Endothelial cell of umbilical vein (primary cell): ENCODE measurements around the gene YTHDF1. TPM values are rescaled to one million over a fixed set of nuclear protein-coding genes. Genes with fewer than 3 reads are reported as not detected.

Source experiments
- BruUV-seq: library from RNA; stranded (reverse); fragments of 400-500 nt; replicated peaks from 2 replicates; lab custom pipeline; 2021; lab: Mats Ljungman, UMichigan
- CTCF ChIA-PET: fragments of 300-600, 350-600 bp; sonication (Branson Sonifier 250); formaldehyde crosslinking; loops from one replicate; lab custom pipeline; 2021; ENCODE audit warnings: antibody characterized with exemption, inconsistent platforms; lab: Charles Lee
- POLR2A ChIA-PET: fragments of 300-600, 350-600 bp; sonication (Branson Sonifier 250); formaldehyde crosslinking; loops from one replicate; lab custom pipeline; 2021; ENCODE audit warnings: antibody characterized with exemption, inconsistent platforms; lab: Charles Lee
- DNase-seq: peaks from one replicate; pipeline ENCODE4 v3.0.0-alpha.2; 2011; ENCODE audit warnings: low read depth, low spot score
- FAIRE-seq: peaks from 2 replicates; lab custom pipeline; 2011; peaks lifted over from hg19 to GRCh38; lab: Jason Lieb, UNC
- H2AFZ ChIP-seq: 2 replicates; pipeline ENCODE4 v1.6.0; 2012; ENCODE audit warnings: low read depth, low read length, control low read depth, inconsistent platforms
- H3K27ac ChIP-seq: 2 replicates; pipeline ENCODE4 v1.5.1; 2011; ENCODE audit warnings: low read depth, mild to moderate bottlenecking, control low read depth, low read length, moderate library complexity; ENCODE audit not compliant: insufficient read depth
- H3K27me3 ChIP-seq, 2 experiments: 2 replicates each; pipeline versions ENCODE4 v1.6.0 to v1.6.1; 2011; ENCODE audit warnings: low read length in 2 of 2, mixed read lengths in 1 of 2; ENCODE audit not compliant: control insufficient read depth in 2 of 2, insufficient read depth in 2 of 2
- H3K36me3 ChIP-seq, 2 experiments: 2 replicates in 1 of 2; 3 replicates in 1 of 2; pipeline ENCODE4 v1.5.1; 2011; ENCODE audit warnings: low read length in 2 of 2, mild to moderate bottlenecking in 1 of 2, moderate library complexity in 1 of 2; ENCODE audit not compliant: control insufficient read depth in 2 of 2, insufficient read depth in 2 of 2; ENCODE audit errors: extremely low read depth in 1 of 2
- H3K4me1 ChIP-seq: 3 replicates; pipeline ENCODE4 v1.5.1; 2011; ENCODE audit warnings: mild to moderate bottlenecking, low read length; ENCODE audit not compliant: control insufficient read depth, insufficient read depth; ENCODE audit errors: extremely low read depth
- H3K4me2 ChIP-seq: 2 replicates; pipeline ENCODE4 v1.6.1; 2011; ENCODE audit warnings: low read length, control low read depth, mixed read lengths; ENCODE audit not compliant: insufficient read depth
- H3K4me3 ChIP-seq, 3 experiments: fragments of 200-600 bp in 1 of 3; sonication (generic), shearing (Covaris generic) in 1 of 3; replicated peaks in 1 of 3; 2 replicates each; pipeline ENCODE4 v1.5.1; 2011 to 2016; ENCODE audit warnings: control low read depth in 3 of 3, low read length in 3 of 3, mild to moderate bottlenecking in 2 of 3, inconsistent platforms in 1 of 3, low read depth in 1 of 3, moderate library complexity in 1 of 3; ENCODE audit not compliant: insufficient read depth in 1 of 3
- H3K79me2 ChIP-seq: 2 replicates; pipeline ENCODE4 v1.6.0; 2012; ENCODE audit warnings: low read length, inconsistent platforms; ENCODE audit not compliant: control insufficient read depth, insufficient read depth
- H3K9ac ChIP-seq: replicated peaks from 2 replicates; pipeline ENCODE3; 2011; ENCODE audit warnings: low read length, control low read depth; ENCODE audit not compliant: insufficient read depth; ENCODE audit errors: extremely low read depth
- H3K9me1 ChIP-seq: replicated peaks from 3 replicates; pipeline ENCODE4 v1.6.0; 2011; ENCODE audit warnings: mild to moderate bottlenecking, low read length; ENCODE audit not compliant: control insufficient read depth, insufficient read depth; ENCODE audit errors: extremely low read depth
- H3K9me3 ChIP-seq: replicated peaks from 2 replicates; pipeline ENCODE4 v1.5.1; 2012; ENCODE audit warnings: low read length, inconsistent platforms; ENCODE audit not compliant: control insufficient read depth, insufficient read depth
- H4K20me1 ChIP-seq: replicated peaks from 2 replicates; pipeline ENCODE3; 2011; ENCODE audit warnings: mild to moderate bottlenecking, low read length; ENCODE audit not compliant: control insufficient read depth, insufficient read depth; ENCODE audit errors: extremely low read depth
- CTCF ChIP-seq, 2 donors: IDR thresholded peaks; 1 replicate in 1 of 2; 2 replicates in 1 of 2; pipeline ENCODE4 v1.5.1; 2011; ENCODE audit warnings: low read length in 2 of 2, mild to moderate bottlenecking in 2 of 2, moderate library complexity in 2 of 2, control low read depth in 1 of 2, inconsistent platforms in 1 of 2, low read depth in 1 of 2; ENCODE audit not compliant: insufficient read depth in 1 of 2; ENCODE audit errors: extremely low read depth in 1 of 2
- EZH2 ChIP-seq: IDR thresholded peaks from 2 replicates; pipeline ENCODE4 v1.6.1; 2012; ENCODE audit warnings: borderline replicate concordance, low read depth, mild to moderate bottlenecking, moderate library complexity, low read length, inconsistent platforms; ENCODE audit not compliant: severe bottlenecking
- FOS ChIP-seq: IDR thresholded peaks from 2 replicates; pipeline ENCODE4 v1.6.1; 2011; ENCODE audit warnings: mild to moderate bottlenecking, low read length, moderate library complexity, borderline replicate concordance; ENCODE audit not compliant: insufficient read depth
- JUN ChIP-seq: IDR thresholded peaks from 2 replicates; pipeline ENCODE4 v1.6.1; 2011; ENCODE audit warnings: borderline replicate concordance, low read depth; ENCODE audit not compliant: insufficient read length, insufficient read depth
- MAX ChIP-seq: IDR thresholded peaks from 2 replicates; pipeline ENCODE4 v1.6.1; 2011; ENCODE audit not compliant: insufficient read depth, insufficient read length
- MYC ChIP-seq: IDR thresholded peaks from one replicate; pipeline ENCODE4 v1.6.1; 2011; ENCODE audit warnings: mild to moderate bottlenecking, low read depth, low read length
- POLR2A ChIP-seq: IDR thresholded peaks from 2 replicates; pipeline ENCODE4 v1.6.1; 2012; ENCODE audit warnings: low read depth, mild to moderate bottlenecking, control low read depth, low read length
- POLR2AphosphoS5 ChIP-seq: IDR thresholded peaks from 2 replicates; pipeline ENCODE4 v1.6.1; 2012; ENCODE audit warnings: low read depth, mild to moderate bottlenecking, control low read depth, low read length, moderate library complexity; ENCODE audit not compliant: insufficient read depth
- dilution Hi-C: fragments of 300-500 bp; cut with MboI; formaldehyde crosslinking; loops from one replicate; pipeline ENCODE4 v1.15.0; 2019; ENCODE audit warnings: low sequenced_read_pairs; ENCODE audit not compliant: extremely low pct_ligation_motif_present
- intact Hi-C: fragments of 100-400 bp; cut with micrococcal nuclease; formaldehyde crosslinking; loops from one replicate; pipeline ENCODE4 v1.10.0; 2022
- polyA plus RNA-seq, 4 experiments: library from polyadenylated mRNA; depleted of rRNA in 3 of 4; stranded (reverse) in 3 of 4; unstranded in 1 of 4; fragments of >200 nt; gene quantifications; 2 replicates each; pipeline versions ENCODE4 v1.2.1 to v1.2.3, GENCODE V29; 2011 to 2012; ENCODE audit warnings: missing spikeins in 1 of 4
- total RNA-seq: library from RNA; stranded (reverse); gene quantifications from 2 replicates; pipeline ENCODE4 v1.2.3, GENCODE V29; 2021

Gene YTHDF1
- total and polyA plus RNA-seq, 2 donors (not counting 3 experiments of a cell fraction or from before 2014, with no cell fraction given): 25.2 to 44.4 TPM

- Histone ChIP-seq H3K9me3 (no peaks in the 10 kb centered on the region), H4K20me1 (no peaks in the 10 kb centered on the region), H3K9me1 (no peaks in the 10 kb centered on the region), H3K27ac (no peak overlapping the region), H2AFZ (no peak overlapping the region), H3K4me3 (no peak overlapping the region), H3K79me2 (no peaks in the 10 kb centered on the region), H3K4me1 (no peaks in the 10 kb centered on the region), H3K9ac (no peak overlapping the region), H3K4me2 (no peak overlapping the region), H3K27me3 (no peaks in the 10 kb centered on the region), H3K36me3 (no peaks in the 10 kb centered on the region)
- intact Hi-C loops (loop anchor here (5.0 kb wide), 1 partner anchor 33 kb away; the partner anchor contains the start of gene ARFGAP1), dilution Hi-C loops (no loop called here)
- FAIRE-seq (no peak), DNase-seq (no peak)
- no TSS peak for BruUV-seq
- ChIA-PET POLR2A (no interaction called here), CTCF (interaction anchor here (1.2 to 11.0 kb wide), 2 partner anchors 10 to 15 kb away, joined by 3 to 116 read pairs; no protein-coding TSS in a partner anchor)
- TF ChIP-seq FOS (no peak), JUN (no peak), POLR2A (no peak), MAX (no peak), MYC (no peak), CTCF (IDR thresholded peaks at IDR 0.05; ENCODE audit: extremely low read depth in 1 of 2, insufficient read depth in 1 of 2, low read depth in 1 of 2, low read length in 2 of 2) (no peak), EZH2 (no peak), POLR2AphosphoS5 (no peak)
Observed at GRCh38 chr20:63239431-63239830, 23.5 kb upstream of the YTHDF1 start.
